Lung (tissue), 12 donors: ENCODE results near the gene CLASRP. TPM values are rescaled to one million over a fixed set of nuclear protein-coding genes. Genes with fewer than 3 reads are reported as not detected.

Source experiments
- ATAC-seq: fragments of 200-7000 bp; cut with Tn5 transposase; one replicate; pipeline ENCODE4 v1.9.1; 2020; ENCODE audit warnings: moderate number of reproducible peaks; ENCODE audit not compliant: insufficient read depth, low FRiP score
- DNase-seq, 3 donors: peaks; one replicate each; pipeline ENCODE4 v3.0.0-alpha.2; 2013 to 2017
- H3K27ac ChIP-seq, 2 donors: one replicate each; pipeline ENCODE4 v1.5.1; 2013; ENCODE audit warnings: mild to moderate bottlenecking in 2 of 2, moderate library complexity in 2 of 2, control low read depth in 1 of 2, inconsistent platforms in 1 of 2, low read depth in 1 of 2, low read length in 1 of 2
- H3K27me3 ChIP-seq, 3 donors: one replicate each; pipeline ENCODE4 v1.5.1; 2013; ENCODE audit warnings: low read length in 2 of 3; ENCODE audit not compliant: control insufficient read depth in 3 of 3, insufficient read depth in 3 of 3
- H3K36me3 ChIP-seq, 4 donors: one replicate each; pipeline ENCODE4 v1.5.1; 2013; ENCODE audit warnings: low read length in 4 of 4, mild to moderate bottlenecking in 1 of 4, moderate library complexity in 1 of 4; ENCODE audit not compliant: control insufficient read depth in 4 of 4, insufficient read depth in 4 of 4
- H3K4me1 ChIP-seq, 5 donors: one replicate each; pipeline ENCODE4 v1.5.1; 2013; ENCODE audit warnings: low read length in 5 of 5, mild to moderate bottlenecking in 2 of 5, moderate library complexity in 1 of 5; ENCODE audit not compliant: control insufficient read depth in 5 of 5, insufficient read depth in 5 of 5
- H3K4me3 ChIP-seq: one replicate; pipeline ENCODE4 v1.5.1; 2013; ENCODE audit warnings: mild to moderate bottlenecking, control low read depth, moderate library complexity
- H3K9ac ChIP-seq, 2 donors: one replicate each; pipeline ENCODE4 v1.5.1; 2013; ENCODE audit warnings: low read length in 2 of 2, control low read depth in 1 of 2; ENCODE audit not compliant: insufficient read depth in 1 of 2
- H3K9me3 ChIP-seq, 4 donors: one replicate each; pipeline ENCODE4 v1.5.1; 2013; ENCODE audit warnings: low read length in 3 of 4, mild to moderate bottlenecking in 1 of 4, moderate library complexity in 1 of 4; ENCODE audit not compliant: control insufficient read depth in 4 of 4, insufficient read depth in 3 of 4
- WGBS, 2 donors: extraction: QIAGEN DNeasy Blood & Tissue Kit; methylation state at CpG; one replicate each; pipeline ENCODE4 v1.1.7; 2013; 5-methylcytosine and 5-hydroxymethylcytosine counted together
- polyA plus RNA-seq, 2 donors: library from polyadenylated mRNA; stranded (reverse); fragments of 200-250 nt; gene quantifications; one replicate each; pipeline ENCODE4 v1.2.1, GENCODE V29; 2013
- total RNA-seq, 2 donors: library from RNA; depleted of rRNA in 1 of 2; stranded (reverse); fragments of >200 nt in 1 of 2; gene quantifications; one replicate each; pipeline ENCODE4 v1.2.1, GENCODE V29; 2014 to 2021
- TF ChIP-seq, protein P1 (sequence below): IDR thresholded peaks from 2 replicates; pipeline ENCODE4 v1.5.1; 2012; ENCODE audit warnings: mild to moderate bottlenecking; ENCODE audit errors: control extremely low read depth, extremely low read depth
- donor health status: control.
- donor health status: control.
- donor health status: Bipolar disorder and iron deficiency.
- donor health status: healthy.
- donor health status: DM: yes; HTN: yes; CAD: no.

Gene CLASRP
- total and polyA plus RNA-seq, 4 donors, result 23.9 to 107 (median 57.6) TPM

- Histone ChIP-seq H3K4me3 (no peak overlapping the region), H3K4me1 (peaks cover 0 to 2% (median 0%) of the 10 kb centered on the region in 5 donors), H3K9ac (no peak overlapping the region), H3K36me3 (peaks cover 0 to 40% (median 0%) of the 10 kb centered on the region in 4 donors), H3K27me3 (no peaks in the 10 kb centered on the region), H3K9me3 (peaks cover 0 to 1% (median 0%) of the 10 kb centered on the region in 4 donors), H3K27ac (no peak overlapping the region)
- ATAC-seq, result no peak
- DNase-seq, result no peak
- TF ChIP-seq, protein P1, sequence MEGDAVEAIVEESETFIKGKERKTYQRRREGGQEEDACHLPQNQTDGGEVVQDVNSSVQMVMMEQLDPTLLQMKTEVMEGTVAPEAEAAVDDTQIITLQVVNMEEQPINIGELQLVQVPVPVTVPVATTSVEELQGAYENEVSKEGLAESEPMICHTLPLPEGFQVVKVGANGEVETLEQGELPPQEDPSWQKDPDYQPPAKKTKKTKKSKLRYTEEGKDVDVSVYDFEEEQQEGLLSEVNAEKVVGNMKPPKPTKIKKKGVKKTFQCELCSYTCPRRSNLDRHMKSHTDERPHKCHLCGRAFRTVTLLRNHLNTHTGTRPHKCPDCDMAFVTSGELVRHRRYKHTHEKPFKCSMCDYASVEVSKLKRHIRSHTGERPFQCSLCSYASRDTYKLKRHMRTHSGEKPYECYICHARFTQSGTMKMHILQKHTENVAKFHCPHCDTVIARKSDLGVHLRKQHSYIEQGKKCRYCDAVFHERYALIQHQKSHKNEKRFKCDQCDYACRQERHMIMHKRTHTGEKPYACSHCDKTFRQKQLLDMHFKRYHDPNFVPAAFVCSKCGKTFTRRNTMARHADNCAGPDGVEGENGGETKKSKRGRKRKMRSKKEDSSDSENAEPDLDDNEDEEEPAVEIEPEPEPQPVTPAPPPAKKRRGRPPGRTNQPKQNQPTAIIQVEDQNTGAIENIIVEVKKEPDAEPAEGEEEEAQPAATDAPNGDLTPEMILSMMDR, result no peak
- 79 to 87% methylated on average over 9 of the region's 9 CpGs for WGBS, 2 donors
Observed at GRCh38 chr19:45009625-45010255, 29.1 kb upstream of the CLASRP start.

- no peak for DNase-seq
Observed at GRCh38 chr19:45010306-45010705, 28.5 kb upstream of the CLASRP start.

DNA sequence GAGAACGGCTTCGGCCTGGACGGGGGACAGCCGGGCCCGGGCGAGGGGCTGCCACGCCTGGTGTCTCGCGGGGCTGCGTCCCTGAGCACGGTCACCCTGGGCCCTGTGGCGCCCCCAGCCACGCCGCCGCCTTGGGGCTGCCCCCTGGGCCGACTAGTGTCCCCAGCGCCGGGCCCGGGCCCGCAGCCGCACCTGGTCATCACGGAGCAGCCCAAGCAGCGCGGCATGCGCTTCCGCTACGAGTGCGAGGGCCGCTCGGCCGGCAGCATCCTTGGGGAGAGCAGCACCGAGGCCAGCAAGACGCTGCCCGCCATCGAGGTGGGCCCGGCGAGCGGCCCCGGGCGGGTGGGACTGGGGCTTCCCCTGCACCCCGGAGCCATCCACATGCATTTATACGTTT lies 26.9 kb upstream of the CLASRP start:
- ATAC-seq, result no peak
- Histone ChIP-seq H3K4me1 (peaks cover 0 to 2% (median 0%) of the 10 kb centered on the region in 5 donors), H3K9ac (no peak overlapping the region), H3K4me3 (no peak overlapping the region), H3K36me3 (peaks cover 0 to 39% (median 0%) of the 10 kb centered on the region in 4 donors), H3K27ac (no peak overlapping the region), H3K9me3 (peaks cover 0 to 1% (median 0%) of the 10 kb centered on the region in 4 donors), H3K27me3 (no peaks in the 10 kb centered on the region)
- TF ChIP-seq, protein P1, result no peak
- DNase-seq, result no peak
- WGBS, 2 donors, result 97 to 98% methylated on average over 40 to 42 of the region's 42 CpGs

More at GRCh38 chr19:45010306-45010705, 28.5 kb upstream of the CLASRP start:
- Histone ChIP-seq H3K4me1 (peaks cover 0 to 2% (median 0%) of the 10 kb centered on the region in 5 donors), H3K27me3 (no peaks in the 10 kb centered on the region), H3K9ac (no peak overlapping the region), H3K36me3 (peaks cover 0 to 41% (median 0%) of the 10 kb centered on the region in 4 donors), H3K27ac (no peak overlapping the region), H3K9me3 (peaks cover 0 to 1% (median 0%) of the 10 kb centered on the region in 4 donors), H3K4me3 (no peak overlapping the region)
- 77 to 85% methylated on average over 6 of the region's 6 CpGs for WGBS, 2 donors
- TF ChIP-seq, protein P1, result no peak
- no peak for ATAC-seq
